Stimulated activated CD8-positive, alpha-beta memory T cell treated with anti-CD3 and anti-CD28 coated beads, Interleukin-7, amount 100 ng/mL, for 4 hours (primary cell): ENCODE measurements around the gene UBR4.
"Not testable (repeated sequence)": the region's sequence is repeated elsewhere in the genome, so short reads cannot be mapped to it uniquely, and the experiment has no call there.

Source experiments
- DNase-seq, 2 donors: peaks; one replicate each; pipeline ENCODE4 v3.0.0-alpha.2; 2020; ENCODE audit warnings: low read depth in 2 of 2

Gene UBR4

DNA sequence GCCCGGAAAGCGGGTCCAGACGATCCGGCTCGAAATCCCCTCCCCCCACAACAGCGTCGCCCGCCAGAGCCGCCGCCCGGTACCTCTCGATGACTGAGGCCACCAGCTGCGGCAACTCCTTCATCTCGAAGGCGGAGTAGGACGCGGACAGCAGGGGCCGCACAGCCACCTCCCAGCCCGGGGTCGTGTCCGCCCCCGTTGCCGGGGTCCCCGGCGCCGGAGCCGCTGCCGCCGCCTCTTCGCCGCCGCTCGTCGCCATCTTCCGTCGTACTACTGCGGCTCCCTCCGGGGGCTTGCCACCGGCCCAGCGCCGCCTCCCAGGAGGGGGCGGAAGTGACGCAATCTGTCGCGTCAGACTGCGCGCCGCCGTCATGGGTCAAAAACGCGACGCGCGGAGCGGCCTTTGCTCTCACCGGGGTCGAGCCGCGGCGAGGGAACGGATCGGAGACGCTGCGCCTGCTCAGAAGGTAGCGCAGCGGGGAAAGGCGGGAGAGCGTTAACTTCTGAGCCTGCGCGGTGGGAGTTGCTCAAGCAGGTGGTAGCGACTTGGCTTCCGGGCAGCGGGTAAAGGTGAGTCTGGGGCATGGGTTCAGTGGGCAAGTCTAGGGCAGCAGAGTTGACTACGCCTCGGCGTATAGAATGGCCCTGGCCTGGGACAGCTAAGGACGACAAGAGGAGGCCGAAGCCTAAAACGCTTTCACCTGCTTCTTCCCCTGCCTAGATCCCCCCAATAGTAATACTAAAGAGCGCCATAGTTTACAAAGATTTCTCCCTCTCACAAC lies at the start of gene UBR4:
Gene UBR4 (minus strand): TSS at position 277 of the 782 bp plus-strand sequence. CDS start 18 bp downstream, at position 259.
- DNase-seq = peak; percentile 91 to 95

DNA sequence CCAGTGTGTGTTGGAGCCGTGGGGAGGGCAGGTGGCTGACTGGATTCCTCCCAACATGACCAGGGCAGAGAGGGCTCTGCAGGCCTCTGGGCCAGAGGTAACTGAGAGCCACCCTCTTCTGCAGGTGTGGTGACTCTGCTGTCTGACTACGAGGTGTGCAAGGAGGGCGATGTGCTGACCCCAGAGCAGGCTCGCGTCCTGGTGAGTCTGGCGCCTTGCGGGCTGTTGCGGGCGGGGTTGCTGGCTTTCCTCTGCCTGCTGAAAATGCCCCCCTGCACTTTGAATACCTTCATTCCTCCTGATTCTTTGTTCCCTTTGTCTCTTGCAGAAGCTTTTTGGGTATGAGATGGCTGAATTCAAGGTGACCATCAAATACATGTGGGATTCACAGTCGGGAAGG lies 48.3 kb upstream of the UBR4 start:
- no peak for DNase-seq

DNA sequence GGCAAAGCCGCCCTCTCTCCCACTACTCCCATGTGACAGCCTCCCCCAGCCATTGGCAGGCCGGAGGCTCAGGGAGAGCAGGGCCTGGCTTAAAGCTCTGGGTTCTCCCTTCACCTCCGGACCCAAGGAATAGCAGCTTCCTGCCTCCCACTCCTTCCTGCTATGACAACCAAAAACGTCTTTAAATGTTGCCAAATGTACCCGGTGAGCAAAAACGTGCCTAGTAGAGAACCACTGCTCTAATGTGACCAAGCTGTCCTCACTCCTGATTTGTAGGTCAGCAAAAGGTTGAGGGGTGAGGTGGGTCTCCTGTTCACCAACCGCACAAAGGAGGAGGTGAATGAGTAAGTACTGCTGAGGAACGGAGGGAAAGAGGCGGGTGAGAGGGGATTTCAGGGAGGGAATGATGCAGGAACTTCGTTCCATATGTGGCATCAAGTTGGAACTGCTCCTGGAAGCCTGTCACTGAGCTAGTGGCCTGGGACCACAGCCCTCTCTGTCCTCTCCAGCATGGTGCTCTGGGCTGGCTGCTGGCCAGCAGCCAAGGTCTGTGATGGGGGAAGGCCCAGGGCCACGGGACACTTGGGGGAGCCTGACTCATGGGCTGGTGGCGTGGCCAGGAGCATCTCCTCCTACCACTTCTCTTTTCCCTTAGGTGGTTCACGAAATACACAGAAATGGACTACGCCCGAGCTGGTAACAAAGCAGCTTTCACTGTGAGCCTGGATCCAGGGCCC lies 47.3 kb upstream of the UBR4 start:
- no peak for DNase-seq

DNA sequence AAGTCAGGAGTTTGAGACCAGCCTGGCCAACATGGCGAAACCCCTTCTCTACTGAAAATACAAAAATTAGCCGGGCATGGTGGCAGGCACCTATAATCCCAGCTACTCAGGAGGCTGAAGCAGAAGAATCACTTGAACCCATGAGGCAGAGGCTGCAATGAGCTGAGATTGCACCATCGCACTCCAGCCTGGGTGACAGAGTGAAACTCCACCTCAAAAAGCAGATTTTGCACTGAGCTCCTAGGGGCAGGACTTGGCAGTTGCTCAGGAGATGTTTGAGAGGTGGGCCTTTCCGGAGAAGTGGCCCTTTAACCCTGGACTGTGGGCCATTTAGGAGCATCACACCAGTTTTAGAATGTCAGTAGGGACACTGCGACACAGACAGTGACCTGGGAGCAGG lies 46.2 kb upstream of the UBR4 start:
- DNase-seq = not testable (repeated sequence)

DNA sequence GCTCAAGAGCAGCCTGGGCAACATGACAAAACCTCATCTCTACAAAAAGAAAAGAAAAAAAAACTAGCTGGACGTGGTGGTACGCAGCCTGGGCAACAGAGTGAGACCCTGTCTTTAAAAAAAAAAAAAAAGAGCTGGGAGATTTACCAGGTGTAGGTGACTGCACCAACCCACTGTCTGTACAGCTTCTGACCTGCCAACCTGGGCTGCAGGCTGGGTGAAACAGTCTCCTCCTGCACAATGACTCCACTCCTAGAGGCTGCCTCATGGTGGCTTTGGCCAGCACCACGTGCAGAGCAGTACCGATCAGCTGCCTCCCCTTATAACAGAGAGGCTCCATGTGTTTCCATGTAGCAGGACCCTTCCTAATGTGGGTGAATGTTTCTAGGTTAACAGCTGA lies 45.2 kb upstream of the UBR4 start:
- no peak for DNase-seq

DNA sequence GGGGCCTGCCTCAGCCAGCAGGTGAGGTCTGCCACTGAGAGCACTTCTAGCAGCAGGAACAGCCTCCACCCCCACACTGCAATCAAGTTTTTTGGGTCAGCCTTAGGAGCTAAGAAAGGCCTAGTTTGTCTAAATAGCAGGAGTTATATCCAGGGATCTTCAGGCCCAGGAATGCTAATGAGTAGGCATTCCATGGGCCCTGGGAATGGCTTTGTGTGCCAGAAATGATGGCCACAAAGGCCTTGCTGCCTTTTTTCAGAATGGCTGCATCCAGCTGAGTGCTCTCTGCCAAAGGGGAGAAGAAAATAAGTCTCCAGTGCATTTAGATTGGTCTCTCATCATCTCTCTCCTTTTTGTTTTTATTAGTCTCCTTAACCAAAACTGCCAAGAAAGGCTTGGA lies 44.4 kb upstream of the UBR4 start:
- no peak for DNase-seq

DNA sequence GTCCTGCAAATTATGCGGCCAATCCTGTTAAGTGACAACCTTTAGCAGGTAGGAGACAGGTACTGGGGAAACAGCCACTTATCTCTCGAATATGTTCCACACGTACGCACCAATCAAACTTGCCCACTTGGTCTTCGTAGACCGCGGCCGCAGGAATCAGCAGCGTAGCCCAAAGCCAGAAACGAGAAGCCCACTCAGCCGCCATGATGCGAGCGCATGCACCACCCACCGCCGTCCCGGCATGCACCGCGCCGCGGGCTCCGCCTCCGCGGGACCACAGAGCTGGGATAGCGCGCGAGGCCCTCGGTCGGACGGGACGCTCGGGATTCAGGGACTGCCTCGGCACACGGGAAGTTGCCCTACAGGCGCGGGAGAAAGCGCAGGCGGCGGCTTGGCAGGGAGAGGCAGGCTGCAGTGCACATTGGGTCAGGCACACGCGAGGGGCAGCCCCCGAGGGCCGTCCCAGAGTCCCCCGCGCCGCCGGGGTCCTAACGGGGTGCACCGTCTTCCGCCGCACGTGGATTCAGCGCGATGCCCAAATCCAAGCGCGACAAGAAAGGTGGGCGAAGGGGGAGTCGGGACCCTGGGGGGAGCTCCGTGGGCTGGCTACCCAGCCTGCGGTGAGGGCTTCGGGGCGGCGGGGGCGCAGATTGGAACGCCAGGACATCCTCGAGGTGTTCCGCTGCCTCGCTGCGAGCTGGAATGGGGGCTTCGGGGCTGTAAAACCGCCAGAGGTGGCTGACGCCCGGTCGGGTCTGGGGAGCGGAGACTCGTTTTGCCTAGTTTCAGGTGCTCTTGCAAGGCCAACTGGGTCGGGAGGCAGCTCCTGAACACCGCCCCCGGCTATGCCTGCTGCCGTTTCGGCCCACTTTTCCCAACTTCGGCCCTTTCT lies 41.5 kb upstream of the UBR4 start, which contains the start of the genes EMC1 and MRTO4:
Gene EMC1 (minus strand): TSS at position 220 of the 892 bp plus-strand sequence. CDS start 15 bp downstream, at position 205.
Gene MRTO4 (plus strand): TSS at position 501 of the 892 bp plus-strand sequence. CDS start 31 bp downstream, at position 532.
- peak; percentile 79 to 86 for DNase-seq

DNA sequence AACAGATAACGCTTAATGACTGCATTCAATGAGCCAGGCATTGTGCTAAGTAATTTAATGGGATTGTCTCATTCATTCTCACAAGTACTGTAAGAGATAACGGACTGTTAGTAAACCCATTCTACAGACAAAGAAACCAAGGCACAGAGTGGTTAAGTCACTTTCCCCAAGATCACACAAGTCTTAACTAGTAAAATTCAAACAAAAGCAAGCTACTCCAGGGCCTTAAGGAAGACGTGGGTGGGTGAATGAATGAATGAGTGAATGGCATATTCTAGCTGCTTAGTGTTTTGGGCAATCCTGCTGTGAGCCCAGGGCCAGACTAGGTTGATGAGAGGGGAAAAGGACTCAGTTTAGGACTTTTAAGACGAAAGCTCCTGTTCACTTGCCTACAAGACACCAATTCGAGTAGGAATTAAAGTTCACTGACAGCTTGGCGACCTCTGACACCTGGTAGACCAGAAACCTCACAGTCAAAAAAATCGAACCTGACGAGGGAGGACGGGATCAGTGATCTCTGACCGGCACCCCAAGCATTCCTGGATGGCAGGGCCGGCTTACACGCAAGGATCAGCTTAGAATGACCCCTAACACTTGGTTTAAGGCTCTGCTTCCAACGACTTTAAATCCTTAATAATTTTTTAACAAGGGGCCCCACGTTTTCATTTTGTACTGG lies 40.7 kb upstream of the UBR4 start:
- no peak for DNase-seq

DNA sequence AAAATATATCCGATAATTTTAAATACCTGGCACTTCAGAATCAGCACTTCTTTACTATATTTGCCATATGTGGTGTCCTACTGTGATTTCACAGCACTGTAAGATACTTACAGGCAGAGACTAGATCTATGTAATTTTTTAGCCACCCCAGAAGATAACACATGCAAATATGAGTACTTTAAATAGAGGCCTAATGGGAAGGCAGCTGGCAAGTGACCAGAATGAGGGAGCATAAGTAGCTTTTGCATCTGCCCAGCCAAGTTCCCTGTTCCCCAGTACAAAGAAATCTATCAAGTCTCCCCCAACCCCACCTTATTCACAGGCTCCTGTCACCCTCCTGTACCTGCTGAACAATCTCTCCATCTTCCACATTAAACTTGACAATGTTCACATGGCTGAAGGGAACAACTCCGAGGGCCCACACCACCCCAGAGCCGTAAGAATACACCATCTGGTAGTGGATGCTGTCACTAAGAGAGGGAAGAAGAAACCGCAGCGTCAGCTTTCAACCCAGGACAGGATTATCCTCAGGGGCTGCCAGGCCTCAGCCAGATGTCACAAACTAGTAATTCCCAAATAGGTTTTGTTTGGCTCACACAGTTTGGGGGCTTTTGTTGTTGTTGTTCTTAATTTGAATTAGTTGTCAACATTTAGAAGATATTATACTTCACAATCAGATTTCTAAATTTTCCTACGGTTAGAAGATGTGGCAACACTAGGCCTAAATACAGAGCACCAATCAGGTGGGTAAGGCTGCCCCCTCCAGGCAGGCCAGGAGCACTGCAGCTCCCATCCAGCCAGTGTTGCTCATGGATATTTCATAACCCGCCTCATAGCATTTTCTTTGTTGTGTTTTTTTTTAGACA lies 30.8 kb upstream of the UBR4 start:
- peak; percentile 33 to 37 for DNase-seq

DNA sequence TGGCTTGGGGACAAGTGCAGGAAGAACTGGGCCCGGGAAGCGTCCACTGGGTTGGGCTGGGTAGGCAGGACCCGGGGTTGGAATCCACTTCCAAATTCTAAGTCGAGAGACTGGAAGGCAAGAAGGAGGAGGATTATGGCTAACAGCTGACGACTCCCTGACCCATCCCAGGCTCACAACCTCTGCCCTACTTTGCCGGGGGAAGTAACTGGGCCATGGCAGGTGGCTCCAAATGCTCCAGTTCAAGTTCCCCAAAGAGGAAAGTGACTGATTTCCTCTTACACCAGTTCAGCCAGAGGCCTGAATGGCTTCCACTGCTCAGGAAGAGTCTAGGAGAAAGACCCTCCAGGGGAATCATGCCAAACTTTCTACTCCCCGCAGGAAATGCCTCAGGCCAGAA lies 29.8 kb upstream of the UBR4 start:
- DNase-seq = no peak

DNA sequence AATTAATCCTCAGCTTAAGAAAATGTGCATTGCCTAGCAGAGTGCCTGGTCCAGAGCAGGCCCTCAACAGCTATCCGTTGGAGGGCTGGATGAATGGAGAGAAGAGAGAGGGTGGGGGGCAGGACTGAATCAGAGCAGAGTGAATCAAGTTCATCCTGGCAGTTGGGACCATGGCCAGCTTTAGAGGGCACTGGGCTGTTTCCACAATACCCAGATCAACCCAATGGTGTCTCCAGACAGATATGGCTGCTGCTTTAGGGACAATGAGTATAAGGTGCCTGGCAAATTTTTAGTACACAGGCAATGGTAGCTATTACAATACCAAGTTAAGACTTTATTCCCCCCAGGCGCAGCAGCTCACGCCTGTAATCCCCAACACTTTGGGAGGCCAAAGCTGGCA lies 24.2 kb upstream of the UBR4 start:
- DNase-seq = no peak

DNA sequence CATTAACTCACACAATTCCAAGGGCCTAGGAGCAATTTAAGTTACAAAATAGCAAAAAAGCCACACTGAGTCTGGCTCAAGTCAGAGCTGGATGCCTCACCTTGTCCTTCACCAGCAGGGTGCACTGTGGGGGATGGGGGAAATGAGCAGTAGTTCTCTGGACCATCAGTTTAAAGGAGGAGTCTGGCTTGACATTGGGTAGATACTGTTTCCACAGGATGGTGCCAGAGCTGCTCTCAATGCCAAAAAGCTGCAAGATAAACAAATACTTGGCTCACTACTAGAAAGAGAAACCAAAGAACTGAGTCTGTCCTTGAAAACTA lies 22.4 kb upstream of the UBR4 start:
- DNase-seq = no peak

DNA sequence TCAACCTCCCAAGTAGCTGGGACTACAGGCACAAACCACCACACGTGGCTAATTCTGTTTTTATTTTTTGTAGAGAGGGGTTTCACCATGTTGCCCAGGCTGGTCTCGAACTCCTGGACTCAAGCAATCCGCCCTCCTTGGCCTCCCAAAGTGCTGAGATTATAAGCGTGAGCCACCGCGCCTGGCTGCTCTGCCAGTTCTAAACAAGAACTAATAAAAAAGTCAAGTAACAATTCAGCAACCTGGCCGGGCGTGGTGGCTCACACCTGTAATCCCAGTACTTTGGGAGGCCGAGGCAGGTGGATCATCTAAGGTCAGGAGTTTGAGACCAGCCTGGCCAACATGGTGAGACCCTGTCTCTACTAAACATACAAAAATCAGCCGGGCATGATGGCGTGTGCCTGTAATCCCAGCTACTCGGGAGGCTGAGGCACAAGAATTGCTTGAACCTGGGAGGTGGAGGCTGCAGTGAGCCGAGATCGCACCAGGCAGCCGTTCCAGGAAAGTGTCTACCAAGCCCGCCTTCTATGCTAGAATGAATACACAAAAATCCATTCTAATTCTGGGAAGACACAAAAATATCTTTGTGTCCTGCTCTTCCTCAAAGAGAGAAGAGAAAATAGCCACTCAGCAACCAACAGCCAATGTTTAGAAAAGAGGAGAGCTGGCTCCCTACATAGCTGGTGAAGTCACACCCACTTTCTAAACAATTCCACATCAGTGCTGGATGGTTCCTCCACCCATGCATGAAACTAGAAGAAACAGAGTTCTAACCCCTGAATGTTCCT lies 21.9 kb upstream of the UBR4 start:
- not testable (repeated sequence) for DNase-seq

DNA sequence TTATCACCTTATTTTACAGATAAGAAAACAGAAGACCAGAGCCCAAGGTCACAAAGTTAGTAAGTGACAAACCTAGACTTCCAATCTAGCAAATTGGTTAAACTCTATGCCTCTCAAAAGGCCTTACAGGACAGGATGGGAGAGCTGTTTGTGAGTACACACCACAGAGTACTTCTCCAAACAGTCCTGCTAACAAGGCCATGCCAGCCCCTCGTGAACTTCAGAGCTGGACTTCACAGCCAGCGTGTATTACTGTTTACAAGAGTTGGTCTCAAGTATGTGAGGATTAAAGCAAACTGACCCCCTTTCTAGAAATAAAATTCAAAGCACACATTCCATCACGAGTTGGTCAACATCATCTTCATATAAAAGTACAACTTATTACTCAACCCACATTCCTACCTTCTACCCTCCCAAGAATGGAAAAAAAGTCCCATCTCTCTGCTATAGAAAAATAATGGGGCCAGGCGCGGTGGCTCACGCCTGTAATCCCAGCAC lies 19.8 kb upstream of the UBR4 start:
- DNase-seq = no peak

DNA sequence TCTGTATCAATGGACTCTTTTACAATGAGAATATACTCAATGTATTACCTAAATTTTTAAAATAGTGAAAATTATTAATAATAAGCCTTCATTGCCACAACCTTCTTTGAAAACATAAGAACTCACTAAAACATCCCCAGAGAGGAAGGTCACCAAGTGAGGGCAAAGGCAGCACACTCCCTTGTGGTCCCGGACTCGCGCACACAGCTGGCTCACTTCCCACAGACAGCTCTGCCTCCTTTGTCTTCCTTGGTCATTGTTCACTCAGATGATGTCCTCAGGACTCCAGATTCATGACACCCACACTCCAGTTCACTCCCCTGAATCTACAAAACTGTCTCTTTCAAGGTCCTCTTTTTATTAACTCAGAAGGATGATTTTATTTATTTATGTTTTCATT lies 19.2 kb upstream of the UBR4 start:
- no peak for DNase-seq

DNA sequence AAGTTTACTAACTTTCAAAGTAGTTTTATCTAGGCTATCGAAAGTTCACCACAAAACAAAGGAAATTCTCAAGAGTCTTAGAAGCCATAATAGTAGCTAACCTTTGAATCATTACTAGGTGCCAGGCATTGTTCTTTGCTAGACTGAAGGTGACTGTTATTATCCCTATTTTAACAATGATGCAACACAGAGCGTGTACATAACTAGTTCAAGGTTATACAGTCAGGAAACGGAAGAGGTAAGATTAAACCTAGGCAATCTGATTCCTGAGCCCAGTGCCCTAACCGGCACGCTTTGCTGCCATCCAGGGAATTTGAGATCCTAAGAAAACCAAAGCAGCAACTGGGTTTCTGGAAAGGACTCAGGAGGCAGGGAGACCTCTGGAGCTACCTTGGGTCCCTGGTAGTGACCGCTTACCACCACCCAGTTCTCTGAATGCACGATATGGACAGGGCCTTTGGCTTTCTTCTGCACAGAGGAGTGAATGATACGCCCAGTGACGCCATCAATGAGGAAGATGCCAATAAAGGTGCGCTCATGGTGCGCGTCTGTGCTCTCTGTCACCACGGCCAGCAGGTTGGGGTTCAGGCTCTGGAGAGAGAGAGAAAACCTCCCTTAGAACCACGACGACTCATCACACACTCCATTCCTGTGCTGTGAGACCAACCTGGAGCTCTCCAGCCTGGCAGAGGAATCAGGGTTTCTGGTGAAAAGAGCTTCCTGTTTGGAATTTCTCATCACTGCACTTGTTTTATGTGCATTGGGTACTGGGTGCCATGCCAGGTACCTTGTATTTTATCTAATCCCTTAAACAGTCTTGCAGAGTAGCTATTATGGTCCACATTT lies 13.1 kb upstream of the UBR4 start:
- DNase-seq = no peak

DNA sequence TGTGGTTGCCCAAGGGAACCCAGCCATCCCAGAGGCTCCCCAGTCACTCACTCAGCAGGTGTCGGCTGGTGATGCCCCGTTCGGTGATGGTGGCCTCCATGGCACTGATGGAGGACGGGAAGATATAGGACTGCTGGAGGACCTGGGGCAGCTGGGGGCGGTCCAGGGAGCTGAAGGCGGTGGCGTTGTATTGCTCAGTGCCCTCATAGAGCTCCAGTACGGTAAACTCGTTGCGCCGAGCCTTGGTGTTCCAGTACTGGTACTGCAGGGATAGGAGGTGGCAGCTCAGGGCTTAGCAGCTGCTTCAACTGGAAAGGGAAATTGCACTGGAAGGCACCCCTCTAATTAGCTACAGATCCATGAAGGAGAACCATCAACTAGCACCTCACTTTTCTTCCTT lies 12.5 kb upstream of the UBR4 start:
- no peak for DNase-seq

DNA sequence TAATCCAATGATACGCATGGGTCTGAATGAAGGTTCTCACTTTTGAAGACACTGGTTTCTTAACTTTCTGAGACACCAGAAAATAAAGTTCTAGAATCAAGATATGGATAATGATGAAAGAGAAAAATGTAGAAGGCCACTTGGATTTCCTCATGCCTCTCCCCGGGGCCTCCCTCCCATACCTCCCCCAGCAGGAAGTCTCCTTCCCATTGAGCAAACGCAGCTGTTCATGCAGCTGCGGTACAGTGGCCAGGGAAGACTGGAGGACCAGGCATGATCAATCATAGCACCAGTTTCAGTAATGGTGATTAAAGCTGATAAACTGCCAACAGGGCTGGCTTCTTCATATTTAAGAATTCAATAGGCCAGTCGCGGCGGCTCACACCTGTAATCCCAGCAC lies 10.9 kb upstream of the UBR4 start:
- DNase-seq = no peak
